Adipose tissue (tissue), 3 donors: ENCODE data around the gene FOXO3. TPM values are rescaled to one million over a fixed set of nuclear protein-coding genes. Genes with fewer than 3 reads are reported as not detected.

Experiments used
- H3K27ac ChIP-seq: one replicate; pipeline ENCODE4 v1.5.1; 2013; ENCODE audit warnings: low read depth, low read length
- WGBS, 3 donors: extraction: QIAGEN DNeasy Blood & Tissue Kit; methylation state at CpG; one replicate each; pipeline ENCODE4 v1.1.7; 2013; 5-methylcytosine and 5-hydroxymethylcytosine counted together
- polyA plus RNA-seq, 3 donors: library from polyadenylated mRNA; stranded (reverse); fragments of 200-250 nt; gene quantifications; one replicate each; pipeline ENCODE4 v1.2.3, GENCODE V29; 2013
- donor health status: healthy with polysubstance abuse.
- donor health status: Bipolar disorder and iron deficiency.
- donor health status: healthy.

Gene FOXO3
- polyA plus RNA-seq, 3 donors, result 23.2 to 30.3 (median 27.3) TPM

DNA sequence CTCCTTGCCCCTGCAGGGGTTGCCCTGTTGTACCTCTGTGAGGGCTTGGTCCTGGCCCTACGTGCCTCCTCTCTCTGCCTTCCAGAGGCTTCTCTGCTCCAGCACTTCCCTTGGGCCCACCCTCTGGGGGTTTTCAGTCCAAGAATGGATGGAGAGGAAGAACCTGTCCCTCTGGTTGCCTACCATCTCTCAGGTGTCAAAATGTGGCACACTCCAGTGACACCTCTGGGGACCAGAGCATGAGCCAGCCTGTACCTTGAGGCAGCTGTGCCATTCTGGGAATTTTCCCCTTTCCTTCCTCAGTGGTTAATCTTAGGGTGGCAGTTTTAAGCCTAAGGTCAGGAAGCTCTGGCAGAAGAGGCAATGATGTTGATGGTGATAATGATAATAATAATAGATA is 172.3 kb downstream of the FOXO3 start:
- WGBS, 3 donors, result 89 to 100% (median 94%) methylated on average over 1 of the region's 1 CpG
- H3K27ac ChIP-seq, result no peak overlapping the region

DNA sequence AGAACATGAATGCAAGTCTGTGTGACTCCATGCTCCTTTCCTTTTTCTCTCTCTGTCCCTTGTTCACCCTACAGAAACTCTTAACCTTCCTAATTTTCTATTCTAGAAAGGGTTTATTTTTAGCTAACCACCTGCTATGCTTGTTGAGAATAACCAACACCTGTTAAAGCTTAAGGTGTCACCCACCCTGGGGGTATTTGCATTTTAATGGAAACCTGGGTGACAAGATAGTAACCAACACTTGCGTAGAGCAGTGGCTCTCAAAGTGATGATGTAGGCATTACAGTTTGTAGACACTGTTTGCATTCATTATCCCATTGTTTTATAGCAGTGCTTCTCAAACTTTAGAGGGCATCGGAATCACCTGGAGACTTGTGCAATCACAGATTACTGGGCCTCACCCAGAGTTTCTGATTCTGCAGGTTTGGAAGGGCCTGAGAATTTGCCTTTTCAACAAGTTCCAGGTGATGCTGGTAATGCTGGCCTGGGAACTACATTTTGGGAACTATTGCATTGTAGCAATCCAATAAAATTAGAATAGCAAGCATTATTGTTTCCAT is 173.1 kb downstream of the FOXO3 start:
- no peak overlapping the region for H3K27ac ChIP-seq
- WGBS, 3 donors, result 91 to 97% (median 95%) methylated on average over 2 of the region's 2 CpGs
